ENCODE data around the gene GYG2.
A peak's percentile ranks its signal among the peaks of the same experiment; 100 is the strongest.
"Not testable (repeated sequence)": the region's sequence is repeated elsewhere in the genome, so short reads cannot be mapped to it uniquely, and the experiment has no call there.

GYG2 gene

GRCh38 chrX:2872671-2873277, 44.0 kb downstream of the GYG2 start:
- FAIRE-seq, result no peak

- no peak for FAIRE-seq
Observed at GRCh38 chrX:2874222-2875135, 45.7 kb downstream of the GYG2 start.

- FAIRE-seq, result no peak
Observed at GRCh38 chrX:2875136-2875481, 46.4 kb downstream of the GYG2 start.

- FAIRE-seq, result no peak
Observed at GRCh38 chrX:2875798-2876399, 47.2 kb downstream of the GYG2 start.

GRCh38 chrX:2878563-2878962, 49.8 kb downstream of the GYG2 start:
- FAIRE-seq, result no peak

GRCh38 chrX:2879670-2880069, 50.9 kb downstream of the GYG2 start:
- FAIRE-seq, result peak; percentile 70

- FAIRE-seq, result no peak
Observed at GRCh38 chrX:2883770-2884169, 55.0 kb downstream of the GYG2 start.

- FAIRE-seq, result no peak
Observed at GRCh38 chrX:2888309-2888708, 59.6 kb downstream of the GYG2 start.

- no peak for FAIRE-seq
Observed at GRCh38 chrX:2889045-2889605, 60.4 kb downstream of the GYG2 start.

GRCh38 chrX:2889706-2890490, 61.2 kb downstream of the GYG2 start:
- peak; percentile 94 for FAIRE-seq

GRCh38 chrX:2890536-2891460, 62.1 kb downstream of the GYG2 start:
- FAIRE-seq, result not testable (repeated sequence)

- FAIRE-seq, result no peak
Observed at GRCh38 chrX:2892816-2893215, 64.1 kb downstream of the GYG2 start.

- FAIRE-seq, result no peak
Observed at GRCh38 chrX:2894885-2895292, 66.2 kb downstream of the GYG2 start.

- FAIRE-seq, result no peak
Observed at GRCh38 chrX:2897311-2897689, 68.6 kb downstream of the GYG2 start.

- FAIRE-seq, result peak; percentile 24
Observed at GRCh38 chrX:2897690-2898623, 69.2 kb downstream of the GYG2 start.

GRCh38 chrX:2898846-2899512, 70.2 kb downstream of the GYG2 start:
- no peak for FAIRE-seq

- FAIRE-seq, result no peak
Observed at GRCh38 chrX:2901367-2902036, 72.8 kb downstream of the GYG2 start.

- no peak for FAIRE-seq
Observed at GRCh38 chrX:2902841-2903240, 74.1 kb downstream of the GYG2 start.

GRCh38 chrX:2903366-2903765, 74.6 kb downstream of the GYG2 start:
- no peak for FAIRE-seq
